ENCODE data around the gene CENPS. TPM values are rescaled to one million over a fixed set of nuclear protein-coding genes. Genes with fewer than 3 reads are reported as not detected.
"Not testable (repeated sequence)": the region's sequence is repeated elsewhere in the genome, so short reads cannot be mapped to it uniquely, and the experiment has no call there.

The CENPS gene
- total RNA-seq, 1 experiment from 2014 or later: 20.1 TPM

- Histone ChIP-seq H3K27me3 (replicated peaks; ENCODE audit: control insufficient read depth, insufficient read depth, low read length) (no peaks in the 10 kb centered on the region), H3K4me3 (ENCODE audit: low read depth, low read length) (no peak overlapping the region), H3K9me3 (no peaks in the 10 kb centered on the region), H3K4me1 (0 out of 2 replicates have a peak, but pooled peaks cover 4% of the 10 kb centered on the region), H3K36me3 (ENCODE audit: control insufficient read depth, insufficient read depth, low read length) (no peaks in the 10 kb centered on the region)
- intact Hi-C loops (cut with micrococcal nuclease; ENCODE audit: unreplicated experiment): no loop called here
- no peaks in the 10 kb centered on the region for H3K9me3 Mint-ChIP-seq (ENCODE audit: unreplicated experiment)
- BruUV-seq (replicated peaks): no TSS peak
- H3K27me3 Mint-ChIP-seq (ENCODE audit: insufficient read depth, unreplicated experiment): no peaks in the 10 kb centered on the region
- ChIA-PET CTCF (interaction anchor here (0.6 kb wide), 1 partner anchor 16 kb away, joined by 4 read pairs; no protein-coding TSS in a partner anchor), POLR2A (interaction anchor here (0.5 to 0.7 kb wide), 9 partner anchors 14 to 626 kb away, joined by 3 to 10 read pairs (median 5); partner anchors contain the start of gene EXOSC10)
- H3K4me3 Mint-ChIP-seq (ENCODE audit: unreplicated experiment): peak overlapping the region; percentile 94
- H3K4me1 Mint-ChIP-seq (ENCODE audit: low read depth, unreplicated experiment): peaks cover 7% of the 10 kb centered on the region
- H3K27ac Mint-ChIP-seq (ENCODE audit: unreplicated experiment): no peak overlapping the region
- no peak for DNase-seq
- peaks cover 35% of the 10 kb centered on the region for H3K36me3 Mint-ChIP-seq (ENCODE audit: insufficient read depth, unreplicated experiment)
- TF ChIP-seq CTCF (IDR thresholded peaks at IDR 0.05; ENCODE audit: insufficient read depth in 1 of 2, low read depth in 1 of 2, low read length in 1 of 2, severe bottlenecking in 1 of 2, unreplicated experiment in 1 of 2): no peak
Measured at GRCh38 chr1:10473145-10473765, 43.0 kb downstream of the CENPS start.

DNA sequence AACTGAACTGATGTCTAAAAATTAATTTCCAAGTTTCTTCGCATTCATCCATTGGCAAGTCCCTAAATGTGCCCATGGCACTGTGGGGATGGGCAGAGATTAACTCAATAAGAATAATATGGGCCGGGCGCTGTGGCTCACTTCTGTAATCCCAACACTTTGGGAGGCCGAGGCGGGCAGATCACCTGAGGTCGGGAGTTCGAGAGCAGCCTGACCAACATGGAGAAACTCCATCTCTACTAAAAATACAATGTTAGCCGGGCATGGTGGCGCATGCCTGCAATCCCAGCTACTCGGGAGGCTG is 44.0 kb downstream of the CENPS start:
- POLR2A ChIA-PET: not testable (repeated sequence)
- CTCF ChIA-PET: interaction anchor here (0.7 kb wide), 1 partner anchor 220 kb away, joined by 3 read pairs; no protein-coding TSS in a partner anchor

DNA sequence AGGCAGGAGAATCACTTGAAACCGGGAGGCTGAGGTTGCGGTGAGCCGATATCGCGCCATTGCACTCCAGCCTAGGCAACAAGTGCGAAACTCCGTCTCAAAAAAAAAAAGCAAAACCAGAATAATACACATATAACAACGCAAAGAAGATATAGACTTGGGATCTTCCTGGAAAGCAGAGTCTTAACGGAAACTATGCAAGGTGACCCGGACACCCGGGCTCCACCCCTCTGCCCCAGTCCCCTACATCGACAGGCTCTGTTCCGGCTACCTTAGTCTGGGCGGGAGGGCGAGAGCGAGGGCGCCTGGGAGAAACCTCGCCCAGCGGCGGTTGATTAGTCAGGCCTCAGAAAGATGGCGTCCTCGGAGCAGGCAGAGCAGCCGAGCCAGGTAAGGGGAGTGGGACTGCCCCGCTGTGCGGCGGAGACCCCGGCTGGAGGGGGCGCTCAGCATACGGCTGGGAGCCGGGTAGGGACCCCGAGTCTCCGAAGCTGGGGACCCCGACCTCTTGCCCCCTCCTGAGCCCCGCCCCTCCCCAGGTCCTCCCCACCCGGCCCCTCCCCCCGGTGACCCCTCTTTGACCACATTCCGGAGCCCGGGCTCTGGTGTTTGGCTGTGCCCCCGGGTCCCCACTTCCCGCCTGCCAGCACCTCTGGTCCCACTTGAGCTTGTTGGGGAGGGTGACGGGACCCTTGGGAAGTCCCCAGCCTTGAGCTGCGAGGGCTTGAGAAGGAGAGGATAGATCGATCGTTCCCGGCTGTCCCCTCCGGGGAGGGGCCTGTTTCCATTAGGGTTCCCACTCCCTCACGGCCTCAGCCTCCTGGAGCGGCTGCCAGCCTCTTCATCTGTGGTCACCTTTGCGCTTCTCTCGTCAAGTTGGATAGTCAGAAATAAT is 44.6 kb downstream of the CENPS start, which contains the start of gene PEX14:
TSS of gene PEX14 (plus strand) at position 338 of the 895 bp plus-strand sequence. CDS start at position 355, 17 bp downstream.
- POLR2A ChIA-PET: no interaction called here
- no peak for TF ChIP-seq CTCF (IDR thresholded peaks at IDR 0.05; ENCODE audit: insufficient read depth in 1 of 2, low read depth in 1 of 2, low read length in 1 of 2, severe bottlenecking in 1 of 2, unreplicated experiment in 1 of 2)
- Mint-ChIP-seq H3K4me3 (ENCODE audit: unreplicated experiment) (peak within 1 kb of the TSS; percentile 98), H3K27ac (ENCODE audit: unreplicated experiment) (peak within 1 kb of the TSS; percentile 89), H3K36me3 (ENCODE audit: insufficient read depth, unreplicated experiment) (peaks cover 19% of the 10 kb centered on the region), H3K4me1 (ENCODE audit: low read depth, unreplicated experiment) (peaks cover 13% of the 10 kb centered on the region), H3K27me3 (ENCODE audit: insufficient read depth, unreplicated experiment) (no peaks in the 10 kb centered on the region), H3K9me3 (ENCODE audit: unreplicated experiment) (no peaks in the 10 kb centered on the region)
- peak; percentile 92 for DNase-seq
- no TSS peak for BruUV-seq (replicated peaks)
- CTCF ChIA-PET: interaction anchor here (0.7 kb wide), 2 partner anchors 9 to 220 kb away, joined by 3 read pairs; no protein-coding TSS in a partner anchor
- H3K36me3 ChIP-seq (ENCODE audit: control insufficient read depth, insufficient read depth, low read length): no peaks in the 10 kb centered on the region
- H3K4me1 ChIP-seq: no peaks in the 10 kb centered on the region
- H3K4me3 ChIP-seq (ENCODE audit: low read depth, low read length): peak within 1 kb of the TSS; percentile 92
- H3K9me3 ChIP-seq: no peaks in the 10 kb centered on the region
- H3K27me3 ChIP-seq (replicated peaks; ENCODE audit: control insufficient read depth, insufficient read depth, low read length): no peaks in the 10 kb centered on the region
- intact Hi-C loops (cut with micrococcal nuclease; ENCODE audit: unreplicated experiment): loop anchor here (2.0 kb wide), 2 partner anchors 20 to 76 kb away; partner anchors contain the start of gene PGD

More for the DNA sequence above, 44.0 kb downstream of the CENPS start:
- intact Hi-C loops (cut with micrococcal nuclease; ENCODE audit: unreplicated experiment): loop anchor here (2.0 kb wide), 2 partner anchors 21 to 75 kb away; partner anchors contain the start of gene PGD
- peak overlapping the region; percentile 92 for H3K4me3 ChIP-seq (ENCODE audit: low read depth, low read length)
- H3K27ac Mint-ChIP-seq (ENCODE audit: unreplicated experiment): peak overlapping the region; percentile 89
- DNase-seq; H3K9me3 Mint-ChIP-seq (ENCODE audit: unreplicated experiment); H3K27me3 Mint-ChIP-seq (ENCODE audit: insufficient read depth, unreplicated experiment); BruUV-seq (replicated peaks); H3K27me3 ChIP-seq (replicated peaks; ENCODE audit: control insufficient read depth, insufficient read depth, low read length); H3K9me3 ChIP-seq; H3K36me3 ChIP-seq (ENCODE audit: control insufficient read depth, insufficient read depth, low read length); H3K4me1 ChIP-seq: not testable (repeated sequence)
- peaks cover 25% of the 10 kb centered on the region for H3K36me3 Mint-ChIP-seq (ENCODE audit: insufficient read depth, unreplicated experiment)
- H3K4me3 Mint-ChIP-seq (ENCODE audit: unreplicated experiment): peak overlapping the region; percentile 98
- peaks cover 11% of the 10 kb centered on the region for H3K4me1 Mint-ChIP-seq (ENCODE audit: low read depth, unreplicated experiment)
